HG03097 (cell line): ENCODE measurements around the gene LAMTOR4.
A peak's percentile ranks its signal among the peaks of the same experiment; 100 is the strongest.

Experiments used
- ATAC-seq: cut with Tn5 transposase; IDR thresholded peaks from one replicate; pipeline ENCODE4 v1.9.1; 2021; ENCODE audit not compliant: unreplicated experiment, low FRiP score

The LAMTOR4 gene

DNA sequence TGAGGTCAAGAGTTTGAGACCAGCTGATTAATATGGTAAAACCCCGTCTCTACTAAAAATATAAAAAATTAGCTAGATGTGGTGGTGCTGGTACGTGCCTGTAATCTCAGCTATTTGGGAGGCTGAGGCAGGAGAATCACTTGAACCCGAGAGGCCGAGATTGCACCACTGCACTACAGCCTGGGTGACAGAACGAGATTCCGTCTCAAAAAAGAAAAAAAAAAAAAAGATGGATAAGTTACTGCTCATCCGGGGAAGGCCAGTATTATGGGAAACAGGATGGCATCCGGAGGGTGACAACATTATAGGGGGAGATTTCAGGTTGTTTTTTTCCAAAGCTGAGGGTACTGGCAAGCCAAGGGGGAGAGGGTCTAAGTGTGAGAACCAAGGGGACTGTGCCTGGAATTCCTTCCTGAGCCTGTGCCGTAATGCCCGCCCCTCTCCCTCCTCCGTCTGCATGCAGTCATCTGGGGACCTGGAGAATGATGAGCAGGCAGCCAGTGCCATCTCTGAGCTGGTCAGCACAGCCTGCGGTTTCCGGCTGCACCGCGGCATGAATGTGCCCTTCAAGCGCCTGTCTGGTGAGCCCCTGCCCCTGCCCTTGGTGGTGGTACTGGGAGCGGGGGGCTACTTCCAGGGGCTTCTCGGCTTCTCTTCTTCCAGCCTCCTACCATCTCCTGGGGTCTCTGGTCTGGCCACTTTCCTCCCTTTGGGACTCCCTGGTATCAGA, 4.4 kb downstream of the LAMTOR4 start:
- ATAC-seq: no peak

DNA sequence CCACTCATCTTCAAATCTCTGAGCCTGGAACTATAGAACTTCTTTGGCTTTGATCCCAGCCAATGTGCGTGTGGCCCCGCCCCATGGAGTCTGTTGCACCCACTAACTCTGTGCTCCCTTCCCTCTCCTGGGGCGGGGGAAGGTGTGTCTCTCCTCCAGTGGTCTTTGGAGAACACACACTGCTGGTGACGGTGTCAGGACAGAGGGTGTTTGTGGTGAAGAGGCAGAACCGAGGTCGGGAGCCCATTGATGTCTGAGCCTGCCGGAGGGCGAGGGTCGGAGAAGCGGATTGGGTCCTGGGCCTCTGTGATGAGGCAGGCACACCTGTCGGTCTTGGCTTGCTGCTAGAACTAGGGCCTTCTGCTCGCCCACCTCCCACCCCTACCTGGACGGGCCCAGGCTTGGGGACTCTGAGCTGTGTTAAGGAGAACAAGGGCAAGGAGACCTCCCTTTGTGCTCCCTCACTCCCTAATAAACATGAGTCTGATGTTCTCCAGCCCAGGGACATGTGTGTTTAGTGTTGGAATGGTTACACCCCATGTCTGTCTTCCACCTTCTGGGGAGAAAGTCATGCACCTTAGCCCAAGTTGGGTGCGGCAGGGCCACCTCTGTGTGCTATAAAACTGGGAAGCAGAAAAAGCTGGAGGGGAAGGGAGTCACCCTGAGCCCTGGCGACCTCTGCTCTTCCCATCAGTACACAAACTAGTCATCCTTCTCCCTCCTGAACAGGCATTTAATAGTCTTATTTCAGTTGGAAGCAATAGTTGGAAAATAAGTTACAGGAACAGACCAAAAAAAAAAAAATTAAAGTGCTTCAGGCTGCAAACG, 5.2 kb downstream of the LAMTOR4 start:
- no peak for ATAC-seq

DNA sequence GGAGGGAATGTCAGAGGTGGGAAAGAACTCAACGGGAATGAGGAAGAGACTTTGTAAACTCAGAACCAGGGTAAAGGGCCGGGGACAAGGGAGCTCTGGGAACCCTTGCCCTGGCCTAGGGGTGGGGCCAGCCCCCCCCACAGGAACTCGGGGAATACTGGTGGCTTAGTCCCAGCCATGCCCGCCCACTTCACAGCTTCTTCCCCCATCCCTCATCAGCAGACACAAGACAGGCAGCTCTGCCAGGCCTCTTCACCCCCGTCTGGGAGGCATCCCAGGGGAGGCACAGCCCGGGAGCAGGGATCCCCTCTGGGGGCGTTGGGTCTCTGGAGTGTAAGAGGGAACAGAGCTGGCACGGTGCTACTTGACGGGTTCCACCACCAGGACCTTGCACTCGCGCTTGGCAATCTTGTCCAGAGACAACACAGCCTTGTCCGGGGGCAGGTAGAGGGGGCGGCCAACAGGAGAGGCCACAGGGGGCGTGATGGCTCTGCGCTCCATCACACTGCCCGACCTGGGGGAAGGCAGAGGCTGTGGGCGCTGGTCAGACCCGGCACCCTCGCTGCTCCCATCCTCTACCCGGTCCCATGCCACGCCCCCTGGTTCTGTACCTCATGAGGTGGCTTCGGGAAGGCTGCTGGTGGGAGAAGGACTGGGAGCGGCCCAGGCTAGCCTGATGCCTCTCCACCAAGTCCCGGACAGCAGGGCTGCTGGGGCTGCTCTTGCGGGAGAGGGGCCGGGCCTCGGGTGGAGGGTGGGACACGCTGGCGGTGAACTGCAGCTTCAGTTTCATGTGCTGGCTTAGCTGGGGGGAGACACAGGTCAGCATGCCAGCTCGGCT, 6.2 kb downstream of the LAMTOR4 start:
- ATAC-seq: no peak

DNA sequence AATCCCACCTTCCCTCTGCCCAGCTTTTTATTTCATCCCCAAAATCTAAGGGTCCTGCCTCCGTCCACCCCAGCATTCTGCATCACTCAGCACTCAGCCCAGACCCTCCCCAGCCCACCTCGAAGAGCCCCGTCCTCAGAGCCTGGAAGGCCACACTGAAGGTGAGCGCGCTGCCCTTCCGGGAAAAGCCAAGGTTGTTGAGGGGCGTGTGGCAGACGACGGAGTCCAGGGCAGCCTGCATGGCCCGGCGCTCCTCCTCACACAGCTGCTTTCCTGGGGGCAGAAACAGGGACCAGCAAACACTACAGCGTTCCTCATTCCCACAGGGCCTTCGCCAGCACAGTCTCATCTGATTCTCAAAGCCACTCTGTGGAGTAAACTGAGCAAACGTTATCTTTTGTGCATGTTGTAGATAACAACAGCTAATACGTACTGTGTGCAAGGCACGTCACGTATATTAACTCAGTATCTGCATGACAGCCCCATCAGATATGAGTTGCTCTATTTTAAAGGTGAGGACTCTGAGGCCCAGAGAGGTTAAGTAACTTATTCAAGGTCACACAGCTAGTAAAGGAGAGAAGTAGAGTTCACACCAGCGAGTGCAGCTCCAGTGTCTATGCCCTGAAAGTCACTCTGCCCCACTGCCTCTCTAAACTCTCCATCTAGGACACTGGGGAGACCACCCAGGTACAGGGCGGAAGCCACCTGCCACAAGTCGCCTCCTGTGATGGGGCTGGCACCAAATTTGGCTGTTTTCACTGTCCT, 7.0 kb downstream of the LAMTOR4 start:
- no peak for ATAC-seq

DNA sequence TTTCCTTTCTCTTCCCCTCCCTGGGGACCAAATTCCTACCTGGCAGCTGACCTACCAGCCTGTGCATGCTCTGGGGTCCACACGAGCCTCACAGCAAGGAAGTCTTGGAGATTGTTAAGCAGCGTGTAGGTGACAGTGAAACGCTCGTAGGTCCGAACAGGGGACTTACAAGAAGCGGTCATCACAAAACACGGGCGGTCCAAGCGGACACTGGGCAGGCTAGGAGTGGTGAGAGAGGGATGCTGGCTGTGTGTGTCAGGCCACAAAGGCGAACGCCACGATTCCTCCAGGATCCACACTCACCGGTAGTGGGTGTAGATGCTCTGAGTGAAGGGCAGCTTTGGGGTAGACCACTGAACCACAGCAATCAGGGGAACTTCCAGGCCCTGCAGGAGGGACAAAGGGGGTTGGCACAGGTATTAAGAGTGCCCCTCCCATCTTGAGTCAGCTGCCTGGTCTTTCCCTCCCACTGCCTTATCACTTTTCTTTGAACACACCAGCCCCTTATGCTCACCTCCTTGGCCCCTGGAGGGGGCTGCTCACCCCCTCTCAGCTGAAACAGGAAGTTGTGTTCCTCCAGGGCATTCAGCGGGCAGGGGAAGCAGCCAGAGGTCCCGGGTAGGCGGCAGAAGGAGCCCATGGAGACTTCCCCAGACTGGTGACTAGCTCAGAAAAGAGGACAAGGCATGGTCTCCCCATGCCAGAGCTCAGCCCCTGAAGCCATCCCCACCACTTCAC, 7.8 kb downstream of the LAMTOR4 start:
- ATAC-seq: no peak

DNA sequence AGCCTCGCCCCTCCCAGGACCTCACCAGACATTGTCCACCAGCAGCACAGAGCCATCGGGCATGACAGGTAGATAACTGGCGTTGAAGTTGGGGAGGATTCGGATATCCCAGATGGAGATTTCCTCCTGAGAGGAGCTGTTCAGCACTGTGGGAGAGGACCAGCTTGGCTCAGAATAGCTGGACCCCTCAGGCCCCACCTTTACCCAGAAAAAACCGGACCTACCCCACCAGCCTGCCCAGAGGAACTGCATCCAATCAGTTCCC, 8.3 kb downstream of the LAMTOR4 start:
- no peak for ATAC-seq

DNA sequence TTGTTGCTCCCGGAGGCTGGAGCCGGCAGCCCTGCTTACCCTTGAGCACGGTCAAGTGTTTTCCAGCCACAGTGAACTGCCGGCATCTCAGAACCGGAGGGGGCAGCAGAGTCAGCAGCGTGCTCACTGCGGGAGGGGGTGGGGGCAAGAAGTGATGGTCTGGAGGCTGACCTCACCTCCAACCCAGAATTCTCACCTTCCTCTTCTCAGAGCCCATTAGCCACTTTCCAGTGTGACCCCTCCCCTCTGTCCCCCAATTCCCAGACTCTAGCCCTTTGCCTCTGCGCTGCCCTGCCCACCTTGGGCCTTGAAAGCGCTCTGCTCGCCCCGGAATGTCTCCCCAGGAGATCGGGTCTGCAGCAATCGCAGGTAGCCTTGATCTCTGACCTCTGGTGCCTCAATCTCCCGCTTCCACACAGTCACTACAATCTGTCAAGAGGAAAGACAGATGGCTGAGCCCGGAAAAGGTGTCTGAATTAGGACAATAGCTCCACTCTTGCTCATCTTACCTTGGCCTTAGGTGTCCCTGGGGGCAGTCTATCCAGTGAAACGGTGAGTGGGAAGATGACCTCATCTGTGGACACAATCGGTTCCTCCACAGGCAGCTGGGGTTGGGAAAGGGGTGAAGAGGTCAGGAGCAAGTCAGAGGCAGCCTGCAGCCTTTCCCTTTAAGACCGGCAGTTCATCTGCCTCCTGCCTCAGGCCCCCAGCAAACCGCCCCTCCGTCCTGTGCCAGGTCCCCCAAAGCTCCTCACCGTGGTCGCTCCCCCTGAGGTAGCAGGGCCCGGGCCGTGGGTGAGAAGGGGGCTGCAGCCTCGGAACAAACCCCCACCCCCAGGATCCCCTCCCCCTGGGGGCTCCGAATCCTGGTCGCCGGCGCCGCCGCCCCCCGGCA, 8.9 kb downstream of the LAMTOR4 start:
- ATAC-seq: no peak

DNA sequence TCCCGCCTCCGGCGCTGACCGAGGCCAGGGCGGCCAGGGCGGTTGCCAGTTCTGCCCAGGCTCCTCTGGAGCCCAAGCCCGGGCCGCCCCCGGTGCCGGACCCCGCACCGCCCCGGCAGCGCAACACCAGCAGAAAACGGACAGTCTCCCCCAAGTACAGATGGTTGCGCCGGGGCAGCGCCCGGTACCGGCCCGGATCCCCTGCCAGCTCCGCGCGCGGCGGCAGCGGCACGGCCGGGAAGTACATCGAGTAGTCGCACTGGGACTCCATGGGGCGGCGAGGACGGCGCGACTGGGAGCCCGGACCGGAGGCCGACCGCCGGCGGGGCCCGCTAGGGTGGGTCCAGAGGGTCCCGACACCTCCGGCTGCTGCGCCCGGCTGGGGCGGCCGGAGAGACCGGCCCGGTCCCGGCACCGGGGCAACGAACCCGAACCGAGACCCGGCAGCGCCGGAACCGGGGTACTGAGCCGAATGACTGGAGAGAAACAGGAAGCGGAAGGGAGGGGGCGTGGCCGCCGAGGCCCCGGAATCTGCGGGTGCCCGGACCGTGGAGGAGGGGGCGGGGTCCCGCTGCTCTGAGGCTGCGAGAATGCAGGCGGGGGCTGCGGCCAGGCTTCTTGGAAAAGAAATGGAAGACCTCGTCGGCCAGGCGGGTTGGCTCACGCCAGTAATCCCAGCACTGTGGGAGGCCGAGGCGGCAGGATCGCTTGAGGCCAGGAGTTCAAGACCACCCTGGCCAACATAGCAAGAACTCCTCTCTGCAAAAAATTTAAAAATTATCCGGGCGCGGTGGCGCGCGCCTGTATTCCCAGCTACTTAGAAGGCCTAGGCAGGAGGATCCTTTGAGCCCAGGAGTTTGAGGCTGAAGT, 9.7 kb downstream of the LAMTOR4 start, which contains the start of gene TRAPPC14:
Gene TRAPPC14, minus strand, starts transcription at position 495 of the 870 bp plus-strand sequence. Its CDS starts 224 bp downstream, at position 271.
- ATAC-seq: peak; percentile 59

DNA sequence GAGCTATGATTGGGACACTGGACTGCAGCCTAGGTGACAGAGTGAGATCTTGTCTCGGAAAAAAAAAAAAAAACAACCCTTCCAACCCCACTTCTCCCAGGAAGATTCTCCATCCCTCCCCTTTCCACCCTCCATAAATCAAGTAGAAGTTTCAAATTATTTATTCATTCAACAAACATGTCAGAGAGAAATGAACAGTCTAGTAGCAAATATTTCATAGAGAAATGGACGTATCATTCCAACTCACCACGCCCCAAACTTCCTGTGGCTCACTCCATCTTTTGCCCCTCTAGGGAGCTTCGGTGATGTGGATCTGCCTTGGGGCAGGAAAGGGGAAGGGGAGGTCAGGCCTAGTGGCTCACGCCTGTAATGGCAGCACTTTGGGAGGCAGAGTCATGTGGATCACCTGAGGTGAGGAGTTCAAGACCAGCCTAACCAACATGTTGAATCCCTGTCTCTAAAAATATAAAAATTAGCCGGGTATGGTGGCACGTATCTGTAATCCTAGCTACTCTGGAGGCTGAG, 10.4 kb downstream of the LAMTOR4 start:
- ATAC-seq: no peak

DNA sequence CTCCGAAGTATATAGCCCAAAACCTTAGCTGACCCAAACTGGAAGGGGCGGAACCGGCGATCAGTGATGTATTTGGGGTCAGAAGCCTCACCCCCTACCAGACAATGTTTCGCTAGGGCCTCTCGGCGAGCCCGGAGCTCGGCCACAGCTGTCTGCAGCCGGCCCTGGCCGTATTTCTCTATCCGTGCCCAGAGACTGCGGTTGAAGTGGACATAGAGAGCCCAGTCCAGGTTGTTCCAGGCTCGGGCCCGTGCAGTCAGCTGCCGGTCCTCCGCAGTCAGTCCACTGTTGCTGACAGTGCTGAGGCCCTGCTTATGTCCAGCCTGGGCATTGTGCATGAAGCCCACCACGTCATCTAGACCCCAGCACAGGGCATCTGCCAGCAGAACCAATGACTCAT, 11.3 kb downstream of the LAMTOR4 start:
- no peak for ATAC-seq

DNA sequence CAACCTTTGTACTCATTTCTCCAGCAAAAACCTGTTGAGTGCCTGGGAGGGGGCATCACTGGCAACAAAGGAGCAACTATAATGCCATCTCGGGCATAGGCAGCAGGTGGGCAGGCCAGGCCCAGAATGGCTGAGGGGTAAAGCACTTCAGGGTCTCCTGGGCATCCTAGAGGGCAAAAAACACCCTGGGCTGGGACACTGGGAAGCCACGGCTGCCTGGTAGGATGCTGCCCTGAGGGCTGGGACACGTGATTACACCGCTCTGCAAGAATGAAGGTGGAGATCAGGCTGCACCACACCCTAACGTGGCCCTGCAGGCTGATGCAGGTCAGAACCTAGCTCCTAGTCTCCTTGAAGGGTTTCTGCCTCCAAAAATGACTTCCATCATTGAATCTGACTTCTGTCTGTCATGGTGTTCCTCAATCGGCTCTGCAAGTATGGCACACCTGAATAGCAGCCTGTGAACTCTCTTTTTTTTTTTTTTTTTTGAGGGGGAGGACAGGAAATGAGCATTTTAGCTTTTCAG, 14.4 kb downstream of the LAMTOR4 start:
- no peak for ATAC-seq

DNA sequence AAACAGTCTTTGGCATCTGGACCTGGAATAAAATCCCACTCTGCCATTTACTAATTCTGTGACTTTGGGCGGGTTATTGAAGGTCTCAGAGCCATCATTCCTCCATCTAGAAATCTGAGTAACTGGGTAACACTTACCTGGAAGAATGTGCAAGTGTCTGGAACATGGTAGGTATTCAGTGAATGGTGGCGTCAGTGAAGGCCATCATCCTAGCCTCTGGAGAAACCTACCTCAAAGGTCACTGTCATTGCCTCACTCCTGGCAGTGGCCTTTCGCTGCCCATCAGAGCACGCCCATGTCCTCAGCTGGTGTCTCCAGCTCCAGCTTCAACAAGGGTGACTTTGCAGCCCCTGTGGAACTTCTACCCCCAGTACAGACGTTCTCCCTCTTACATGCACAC, 15.2 kb downstream of the LAMTOR4 start:
- ATAC-seq: no peak

DNA sequence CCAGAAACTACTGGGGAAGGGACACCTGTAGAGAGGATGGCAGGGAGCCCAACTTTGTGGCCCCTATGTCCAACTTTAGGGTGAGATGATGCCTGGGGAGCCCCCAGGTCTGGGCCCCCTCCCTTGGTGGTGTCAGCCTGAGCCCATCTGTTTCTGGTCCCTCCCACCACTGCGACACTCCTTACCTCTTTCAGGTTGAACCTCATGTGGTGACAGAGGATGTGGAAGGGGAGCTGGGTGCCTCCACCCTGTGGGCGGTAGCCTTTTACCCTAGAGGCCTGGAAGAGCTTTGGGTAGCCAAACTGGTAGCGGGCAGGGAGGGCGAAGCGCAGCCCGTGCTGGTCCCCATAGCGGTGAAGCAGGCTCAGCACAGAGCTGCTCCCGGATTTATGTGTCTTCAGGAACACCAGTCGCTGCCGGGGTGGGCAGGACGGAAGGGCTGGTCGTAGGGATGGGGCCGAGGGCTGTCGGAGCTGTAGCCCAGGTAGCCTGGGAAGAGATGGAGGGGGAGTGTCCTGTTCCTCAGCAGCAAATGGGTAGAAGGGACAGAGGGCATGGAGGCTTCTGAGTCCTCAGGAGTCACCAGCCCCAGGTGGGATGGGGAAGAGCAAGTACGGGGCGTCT, 17.7 kb downstream of the LAMTOR4 start:
- ATAC-seq: no peak

DNA sequence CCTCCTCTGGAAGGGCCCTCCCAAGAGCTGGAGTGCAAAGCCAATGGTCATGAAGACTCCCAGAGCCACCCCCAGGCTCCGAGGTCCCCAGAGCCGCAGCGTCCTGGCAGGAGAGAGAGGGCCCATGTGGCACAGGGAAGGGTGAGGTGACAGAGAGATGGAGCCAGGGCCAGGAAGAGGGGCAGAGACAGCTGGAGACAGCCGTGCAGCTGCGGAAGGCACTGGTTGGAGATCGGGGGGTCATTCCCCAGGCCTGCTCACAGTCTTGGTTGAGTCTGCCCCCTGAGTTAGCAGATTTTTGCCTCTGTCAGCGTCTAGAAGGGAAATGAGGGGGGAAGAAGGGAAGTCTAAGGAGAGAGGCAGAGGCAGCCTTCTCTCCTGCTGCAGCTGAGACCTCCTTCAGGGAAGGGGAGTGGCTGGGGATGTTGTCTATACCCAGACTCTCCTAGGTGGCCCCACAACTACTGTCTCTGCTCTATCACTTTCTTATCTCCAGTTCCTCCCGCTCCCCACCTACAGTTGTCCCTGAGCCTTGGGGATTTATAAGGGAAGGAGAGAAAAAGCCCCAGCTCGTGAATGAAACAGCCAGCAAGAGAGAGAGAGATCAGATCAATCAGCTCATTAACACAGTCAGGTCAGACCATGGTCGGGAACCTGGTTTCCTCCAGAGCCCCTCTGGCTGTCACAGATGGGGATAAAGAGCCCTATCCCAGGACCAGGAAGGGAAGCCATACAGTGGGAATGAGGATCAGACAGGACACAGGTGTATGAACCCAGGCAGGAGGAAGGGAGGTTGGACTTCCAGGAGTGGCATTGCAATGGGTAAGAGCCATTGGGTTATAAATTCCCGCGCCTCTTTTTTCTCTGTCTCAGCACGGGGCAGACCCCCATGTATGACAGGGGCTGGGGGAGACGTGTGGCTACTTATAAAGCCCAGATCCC, 18.5 kb downstream of the LAMTOR4 start:
- ATAC-seq: no peak

DNA sequence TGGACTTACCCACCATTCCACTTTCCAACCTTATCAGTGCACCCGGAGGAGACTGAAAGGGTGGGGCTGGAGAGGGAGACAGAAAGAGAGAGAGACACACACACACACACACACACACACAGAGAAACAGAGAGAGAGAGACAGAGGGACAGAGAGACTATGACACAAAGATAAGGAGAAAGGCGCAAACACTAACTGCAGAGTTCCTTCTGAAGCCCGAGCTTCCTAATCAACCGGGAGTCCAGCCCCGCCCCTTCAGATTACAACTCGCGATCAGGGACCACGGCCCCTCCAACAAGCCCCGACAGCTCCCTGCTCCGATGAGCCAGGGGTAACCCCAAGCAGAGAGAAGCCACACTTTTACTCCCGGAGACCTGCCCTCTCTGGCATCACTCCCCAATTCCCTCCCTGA, 19.2 kb downstream of the LAMTOR4 start:
- ATAC-seq: no peak
